ENCODE data around the gene APOC3.
A peak's percentile ranks its signal among the peaks of the same experiment; 100 is the strongest.

APOC3 gene

GRCh38 chr11:116879800-116880625 is 50.3 kb downstream of the APOC3 start:
- no peak for DNase-seq

- DNase-seq: no peak
Measured at GRCh38 chr11:116881143-116881542, 51.4 kb downstream of the APOC3 start.

- peak; percentile 13 for DNase-seq
Measured at GRCh38 chr11:116882386-116882785, 52.7 kb downstream of the APOC3 start.

Measured in stimulated activated CD4-positive, alpha-beta T cell treated with anti-CD3 and anti-CD28 coated beads, Interleukin-1b, Interleukin-23, amount 100 ng/mL, for 48 hours (primary cell).